IMR-90 (cell line): ENCODE measurements around the gene BCL7A. TPM values are rescaled to one million over a fixed set of nuclear protein-coding genes. Genes with fewer than 3 reads are reported as not detected.

Experiments
- ATAC-seq: fragments of 200-7000 bp; cut with Tn5 transposase; 2 replicates; pipeline ENCODE4 v1.9.1; 2020; ENCODE audit warnings: low read depth, mild to moderate bottlenecking, moderate library complexity
- BruUV-seq: library from RNA; stranded (reverse); fragments of 400-500 nt; replicated peaks from 2 replicates; lab custom pipeline; 2021; lab: Mats Ljungman, UMichigan
- CTCF ChIA-PET: fragments of 300-600 bp; formaldehyde crosslinking; extraction: SDS; loops from one replicate; lab custom pipeline; 2021; ENCODE audit warnings: antibody characterized with exemption; lab: Yijun Ruan, JAX
- POLR2A ChIA-PET: fragments of 300-600 bp; sonication (Branson Sonifier 250); formaldehyde crosslinking; loops from one replicate; lab custom pipeline; 2022; ENCODE audit warnings: antibody characterized with exemption; ENCODE audit not compliant: unreplicated experiment; lab: Charles Lee
- DNase-seq: peaks from one replicate; pipeline ENCODE4 v3.0.0; 2013
- H2AFZ ChIP-seq: replicated peaks from 2 replicates; pipeline ENCODE3; 2013; ENCODE audit warnings: low read length, mild to moderate bottlenecking; ENCODE audit not compliant: poor library complexity
- H2AK5ac ChIP-seq: 2 replicates; pipeline ENCODE4 v1.6.1; 2013; ENCODE audit warnings: low read depth, low read length, inconsistent platforms
- H2AK9ac ChIP-seq: replicated peaks from 2 replicates; pipeline ENCODE3; 2013; ENCODE audit warnings: mild to moderate bottlenecking, low read depth, low read length, moderate library complexity; ENCODE audit not compliant: poor library complexity
- H2BK120ac ChIP-seq: 2 replicates; pipeline ENCODE4 v1.6.1; 2013; ENCODE audit warnings: low read depth, low read length, inconsistent platforms
- H2BK15ac ChIP-seq: 3 replicates; pipeline ENCODE4 v1.6.1; 2013; ENCODE audit warnings: low read depth, low read length, inconsistent platforms
- H2BK20ac ChIP-seq: 2 replicates; pipeline ENCODE4 v1.6.1; 2013; ENCODE audit warnings: low read depth, mild to moderate bottlenecking, inconsistent platforms, low read length, moderate library complexity
- H2BK5ac ChIP-seq: 2 replicates; pipeline ENCODE4 v1.6.1; 2013; ENCODE audit warnings: mild to moderate bottlenecking, low read depth, low read length, inconsistent platforms; ENCODE audit not compliant: poor library complexity, severe bottlenecking
- H3K14ac ChIP-seq: replicated peaks from 2 replicates; pipeline ENCODE4 v1.6.1; 2013; ENCODE audit warnings: low read depth, low read length, inconsistent platforms
- H3K18ac ChIP-seq: 2 replicates; pipeline ENCODE4 v1.6.1; 2013; ENCODE audit warnings: low read depth, low read length, control low read depth
- H3K23ac ChIP-seq: 2 replicates; pipeline ENCODE4 v1.6.1; 2013; ENCODE audit warnings: low read depth, low read length, inconsistent platforms
- H3K27ac ChIP-seq: 2 replicates; pipeline ENCODE4 v1.5.1; 2013; ENCODE audit warnings: mild to moderate bottlenecking, control low read depth, low read length; ENCODE audit not compliant: insufficient read depth
- H3K27me3 ChIP-seq: 2 replicates; pipeline ENCODE4 v1.6.1; 2013; ENCODE audit warnings: low read length; ENCODE audit not compliant: control insufficient read depth, insufficient read depth
- H3K36me3 ChIP-seq: 2 replicates; pipeline ENCODE4 v1.6.1; 2013; ENCODE audit warnings: low read length, mixed read lengths; ENCODE audit not compliant: control insufficient read depth, insufficient read depth
- H3K4ac ChIP-seq: 2 replicates; pipeline ENCODE4 v1.6.1; 2013; ENCODE audit warnings: low read depth, low read length, inconsistent platforms
- H3K4me1 ChIP-seq: 2 replicates; pipeline ENCODE4 v1.6.1; 2013; ENCODE audit warnings: low read length, mixed read lengths; ENCODE audit not compliant: control insufficient read depth, insufficient read depth
- H3K4me2 ChIP-seq: 2 replicates; pipeline ENCODE4 v1.6.1; 2013; ENCODE audit warnings: low read depth, mild to moderate bottlenecking, control low read depth, low read length, moderate library complexity
- H3K4me3 ChIP-seq: 2 replicates; pipeline ENCODE4 v1.5.1; 2013; ENCODE audit warnings: low read depth, mild to moderate bottlenecking, control low read depth, low read length, moderate library complexity; ENCODE audit not compliant: insufficient read depth
- H3K56ac ChIP-seq: 2 replicates; pipeline ENCODE4 v1.6.1; 2013; ENCODE audit warnings: low read length, inconsistent platforms; ENCODE audit not compliant: insufficient read depth; ENCODE audit errors: extremely low read depth
- H3K79me1 ChIP-seq, 2 experiments: 2 replicates each; pipeline ENCODE4 v1.6.1; 2013; ENCODE audit warnings: low read length in 2 of 2, inconsistent platforms in 1 of 2, low read depth in 1 of 2
- H3K9ac ChIP-seq: 2 replicates; pipeline ENCODE4 v1.6.1; 2013; ENCODE audit warnings: low read depth, low read length, control low read depth
- H3K9me1 ChIP-seq: 2 replicates; pipeline ENCODE4 v1.6.1; 2013; ENCODE audit warnings: low read length, inconsistent platforms; ENCODE audit not compliant: insufficient read depth
- H3K9me3 ChIP-seq: 2 replicates; pipeline ENCODE4 v1.6.1; 2013; ENCODE audit warnings: low read length; ENCODE audit not compliant: control insufficient read depth, insufficient read depth
- H4K20me1 ChIP-seq: 2 replicates; pipeline ENCODE4 v1.6.1; 2013; ENCODE audit warnings: low read length, inconsistent platforms; ENCODE audit not compliant: insufficient read depth
- H4K5ac ChIP-seq: 2 replicates; pipeline ENCODE4 v1.6.1; 2013; ENCODE audit warnings: mild to moderate bottlenecking, low read depth, low read length, control low read depth
- H4K8ac ChIP-seq, 2 experiments: 2 replicates each; pipeline ENCODE4 v1.6.1; 2013; ENCODE audit warnings: low read depth in 2 of 2, low read length in 2 of 2, control low read depth in 1 of 2, inconsistent platforms in 1 of 2
- H4K91ac ChIP-seq: 2 replicates; pipeline ENCODE4 v1.6.1; 2013; ENCODE audit warnings: low read depth, low read length, inconsistent platforms; ENCODE audit not compliant: insufficient read depth
- BHLHE40 ChIP-seq: fragments of 150-350 bp; IDR thresholded peaks from 2 replicates; pipeline ENCODE4 v1.6.1; 2016; ENCODE audit warnings: mild to moderate bottlenecking, low read depth, low read length
- CEBPB ChIP-seq: IDR thresholded peaks from 2 replicates; pipeline ENCODE4 v1.6.1; 2012; ENCODE audit warnings: low read depth, low read length, improper control_type of control experiment
- CHD1 ChIP-seq: IDR thresholded peaks from 2 replicates; pipeline ENCODE4 v1.6.1; 2012; ENCODE audit warnings: low read depth, low read length, improper control_type of control experiment
- FOS ChIP-seq: fragments of 150-350 bp; IDR thresholded peaks from 2 replicates; pipeline ENCODE4 v1.6.1; 2016; ENCODE audit warnings: low read depth, low read length
- MAFK ChIP-seq: IDR thresholded peaks from 2 replicates; pipeline ENCODE4 v1.6.1; 2012; ENCODE audit warnings: low read depth, low read length, improper control_type of control experiment
- MAZ ChIP-seq: IDR thresholded peaks from 2 replicates; pipeline ENCODE4 v1.6.1; 2012; ENCODE audit warnings: low read depth, mild to moderate bottlenecking, low read length, improper control_type of control experiment, moderate library complexity, borderline replicate concordance
- MXI1 ChIP-seq: IDR thresholded peaks from 2 replicates; pipeline ENCODE4 v1.6.1; 2012; ENCODE audit warnings: low read depth, mild to moderate bottlenecking, low read length, moderate library complexity, borderline replicate concordance
- NFE2L2 ChIP-seq: fragments of 150-350 bp; IDR thresholded peaks from 2 replicates; pipeline ENCODE4 v1.6.1; 2016; ENCODE audit warnings: low read depth, mild to moderate bottlenecking, low read length
- RAD21 ChIP-seq: IDR thresholded peaks from 2 replicates; pipeline ENCODE4 v1.6.1; 2012; ENCODE audit warnings: low read length, improper control_type of control experiment
- RCOR1 ChIP-seq: IDR thresholded peaks from 2 replicates; pipeline ENCODE4 v1.6.1; 2012; ENCODE audit warnings: mild to moderate bottlenecking, low read length, improper control_type of control experiment; ENCODE audit not compliant: insufficient replicate concordance
- RFX5 ChIP-seq: IDR thresholded peaks from 2 replicates; pipeline ENCODE4 v1.8.0; 2012; ENCODE audit warnings: low read depth, mild to moderate bottlenecking, low read length, moderate library complexity
- SMC3 ChIP-seq: fragments of 150-350 bp; IDR thresholded peaks from 2 replicates; pipeline ENCODE4 v1.6.1; 2016; ENCODE audit warnings: low read depth, mild to moderate bottlenecking, antibody characterized with exemption, low read length, moderate library complexity
- WGBS, 2 experiments: methylation state at CpG; one replicate each; pipeline versions ENCODE4 v1.1.5 to v1.1.7; 2013; ENCODE audit warnings: missing lambda C conversion rate in 2 of 2; ENCODE audit not compliant: insufficient read length in 1 of 2; ENCODE audit errors: extremely low coverage in 2 of 2; 5-methylcytosine and 5-hydroxymethylcytosine counted together
- dilution Hi-C: fragments of 300-500 bp; cut with HindIII; formaldehyde crosslinking; loops from one replicate; pipeline ENCODE4 v1.14.3; 2018; ENCODE audit warnings: low sequenced_read_pairs; ENCODE audit not compliant: unreplicated experiment
- in situ Hi-C: fragments of 300-500 bp; cut with MboI; formaldehyde crosslinking; loops from 3 replicates; pipeline ENCODE4 v1.14.3; 2019; ENCODE audit warnings: low sequenced_read_pairs, inconsistent platforms, mixed read lengths
- intact Hi-C: fragments of 100-400 bp; cut with micrococcal nuclease; formaldehyde crosslinking; loops from 2 replicates; pipeline ENCODE4 v1.10.0; 2022
- polyA plus RNA-seq, 3 experiments: library from polyadenylated mRNA; depleted of rRNA; stranded (reverse); fragments of >200 nt; gene quantifications; 2 replicates each; pipeline ENCODE4 v1.2.3, GENCODE V29; 2012; ENCODE audit warnings: low replicate concordance in 1 of 3
- total RNA-seq: library from RNA; depleted of rRNA; stranded (reverse); fragments of >200 nt; gene quantifications from 2 replicates; pipeline ENCODE4 v1.2.3, GENCODE V29; 2012
- TF ChIP-seq, protein P1 (sequence below): fragments of 150-350 bp; IDR thresholded peaks from 2 replicates; pipeline ENCODE4 v1.6.1; 2016; ENCODE audit warnings: low read depth, mild to moderate bottlenecking, low read length, moderate library complexity, borderline replicate concordance

Gene BCL7A
- total and polyA plus RNA-seq, 2 of the 4 experiments (the other 2 are of a cell fraction) = 5.6 to 7.9 TPM

GRCh38 chr12:121976950-121977349, 44.7 kb upstream of the BCL7A start:
- H2BK15ac ChIP-seq = no peak overlapping the region
- no peaks in the 10 kb centered on the region for H3K79me1 ChIP-seq
- no peak overlapping the region for H2AK9ac ChIP-seq
- ATAC-seq (no peak), DNase-seq (no peak)
- dilution Hi-C loops (no loop called here), in situ Hi-C loops (no loop called here), intact Hi-C loops (no loop called here)
- H3K4me3 ChIP-seq = no peak overlapping the region
- no peak overlapping the region for H3K56ac ChIP-seq
- H2AK5ac ChIP-seq = no peak overlapping the region
- no TSS peak for BruUV-seq
- H2BK5ac ChIP-seq = no peak overlapping the region
- CTCF ChIA-PET = no interaction called here
- POLR2A ChIA-PET = no interaction called here
- H4K5ac ChIP-seq = no peak overlapping the region
- TF ChIP-seq BHLHE40 = no peak
- TF ChIP-seq, protein P1, sequence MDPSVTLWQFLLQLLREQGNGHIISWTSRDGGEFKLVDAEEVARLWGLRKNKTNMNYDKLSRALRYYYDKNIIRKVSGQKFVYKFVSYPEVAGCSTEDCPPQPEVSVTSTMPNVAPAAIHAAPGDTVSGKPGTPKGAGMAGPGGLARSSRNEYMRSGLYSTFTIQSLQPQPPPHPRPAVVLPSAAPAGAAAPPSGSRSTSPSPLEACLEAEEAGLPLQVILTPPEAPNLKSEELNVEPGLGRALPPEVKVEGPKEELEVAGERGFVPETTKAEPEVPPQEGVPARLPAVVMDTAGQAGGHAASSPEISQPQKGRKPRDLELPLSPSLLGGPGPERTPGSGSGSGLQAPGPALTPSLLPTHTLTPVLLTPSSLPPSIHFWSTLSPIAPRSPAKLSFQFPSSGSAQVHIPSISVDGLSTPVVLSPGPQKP = no peak
- TF ChIP-seq RFX5 = no peak
- TF ChIP-seq MAZ = no peak
- TF ChIP-seq SMC3 = no peak
- TF ChIP-seq MAFK = no peak
- TF ChIP-seq RAD21 = no peak
- TF ChIP-seq CEBPB = no peak
- TF ChIP-seq FOS = no peak
- TF ChIP-seq MXI1 = no peak
- TF ChIP-seq RCOR1 = no peak
- TF ChIP-seq CHD1 = no peak
- no peak for TF ChIP-seq NFE2L2
- H4K91ac ChIP-seq = no peak overlapping the region
- H3K36me3 ChIP-seq = no peaks in the 10 kb centered on the region
- no peaks in the 10 kb centered on the region for H3K9me1 ChIP-seq
- no peaks in the 10 kb centered on the region for H4K20me1 ChIP-seq
- H3K18ac ChIP-seq = no peak overlapping the region
- H3K14ac ChIP-seq = no peak overlapping the region
- no peak overlapping the region for H4K8ac ChIP-seq
- H2BK120ac ChIP-seq = no peak overlapping the region
- H3K4me2 ChIP-seq = no peak overlapping the region
- H2BK20ac ChIP-seq = no peak overlapping the region
- H3K9ac ChIP-seq = no peak overlapping the region
- no peak overlapping the region for H3K27ac ChIP-seq
- H3K4ac ChIP-seq = no peak overlapping the region
- H3K4me1 ChIP-seq = no peaks in the 10 kb centered on the region; the same call in 1 of the 2 replicates
- H3K23ac ChIP-seq = no peak overlapping the region
- H2AFZ ChIP-seq = no peak overlapping the region
- H3K27me3 ChIP-seq = no peaks in the 10 kb centered on the region
- H3K9me3 ChIP-seq = peaks cover 4% of the 10 kb centered on the region; the same call in 1 of the 2 replicates
- no CpG with 5 or more reads among the region's 5 CpGs for WGBS, 2 experiments
